Fibroblast of skin of scalp (primary cell): Measurements from ENCODE around the gene CTAG2. TPM values are rescaled to one million over a fixed set of nuclear protein-coding genes. Genes with fewer than 3 reads are reported as not detected.
"Not testable (repeated sequence)": the region's sequence is repeated elsewhere in the genome, so short reads cannot be mapped to it uniquely, and the experiment has no call there.

Experiments
- DNase-seq: peaks from one replicate; pipeline ENCODE4 v3.0.0-alpha.2; 2013
- polyA plus RNA-seq, 2 experiments: library from polyadenylated mRNA; unstranded; fragments of 120-200 nt; gene quantifications; one replicate each; pipeline ENCODE4 v1.2.1, GENCODE V29; 2013; ENCODE audit not compliant: insufficient read length in 2 of 2

Gene CTAG2
- polyA plus RNA-seq (2013, experiment 1 of 2; ENCODE audit: insufficient read length) = not detected
- not detected for polyA plus RNA-seq (2013, experiment 2 of 2; ENCODE audit: insufficient read length)

DNA sequence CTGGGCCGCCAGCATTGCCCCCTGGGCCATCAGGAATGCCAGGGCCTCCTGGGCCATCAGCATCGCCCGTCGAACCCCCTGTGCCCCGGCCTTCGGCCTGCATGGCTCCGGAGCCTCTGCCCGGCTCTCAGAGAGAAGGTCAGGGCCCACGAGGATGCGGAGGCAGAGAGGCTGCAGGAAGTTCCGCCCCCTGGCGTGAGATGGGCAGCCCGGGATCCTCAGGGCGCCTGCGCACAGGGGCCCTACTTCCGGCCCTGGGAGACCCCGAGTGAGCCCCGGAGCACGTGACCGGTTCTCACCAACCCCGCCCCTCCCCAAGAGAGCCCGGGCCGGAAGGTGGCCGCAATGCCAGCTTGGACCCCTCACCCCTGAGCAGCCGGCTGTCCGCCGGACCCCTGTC, at the start of gene CTAG2:
CTAG2 (minus strand) TSS at position 167 of the 400 bp plus-strand sequence; CDS start at position 103, 64 bp downstream.
- not testable (repeated sequence) for DNase-seq

- DNase-seq = no peak
These were observed 45.4 kb upstream of the CTAG2 start for GRCh38 chrX:154698630-154699248.

GRCh38 chrX:154696676-154697045, 43.3 kb upstream of the CTAG2 start:
- DNase-seq = peak; percentile 2

- DNase-seq = peak; percentile 76
These were observed 42.7 kb upstream of the CTAG2 start for GRCh38 chrX:154695911-154696675.

DNA sequence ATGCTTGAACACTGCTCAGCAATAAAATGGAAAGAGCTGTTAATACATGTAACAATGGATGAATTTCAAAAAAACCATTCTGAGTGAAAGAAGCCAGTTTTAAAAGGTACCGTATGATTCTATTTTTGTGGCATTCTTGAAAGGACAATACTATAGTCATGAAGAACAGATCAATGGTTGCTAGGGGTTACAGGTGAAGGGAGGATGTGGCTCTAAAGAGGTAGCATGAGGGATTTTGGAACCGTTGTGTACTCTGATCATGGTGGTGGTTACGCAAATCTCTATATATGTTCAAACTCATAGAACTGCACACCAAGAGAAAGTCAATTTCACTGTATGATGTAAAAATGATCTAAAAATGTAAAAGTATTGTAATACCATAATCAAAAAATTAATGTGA, 40.0 kb upstream of the CTAG2 start:
- DNase-seq = no peak

DNA sequence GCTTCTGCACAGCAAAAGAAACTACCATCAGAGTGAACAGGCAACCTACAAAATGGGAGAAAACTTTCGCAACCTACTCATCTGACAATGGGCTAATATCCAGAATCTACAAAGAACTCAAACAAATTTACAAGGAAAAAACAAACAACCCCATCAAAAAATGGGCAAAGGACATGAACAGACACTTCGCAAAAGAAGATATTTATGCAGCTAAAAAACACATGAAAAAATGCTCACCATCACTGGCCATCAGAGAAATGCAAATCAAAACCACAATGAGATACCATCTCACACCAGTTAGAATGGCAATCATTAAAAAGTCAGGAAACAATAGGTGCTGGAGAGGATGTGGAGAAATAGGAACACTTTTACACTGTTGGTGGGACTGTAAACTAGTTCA, 37.1 kb upstream of the CTAG2 start:
- not testable (repeated sequence) for DNase-seq

GRCh38 chrX:154672084-154672483, 18.7 kb upstream of the CTAG2 start:
- not testable (repeated sequence) for DNase-seq

GRCh38 chrX:154670848-154671247, 17.5 kb upstream of the CTAG2 start:
- DNase-seq = not testable (repeated sequence)

DNA sequence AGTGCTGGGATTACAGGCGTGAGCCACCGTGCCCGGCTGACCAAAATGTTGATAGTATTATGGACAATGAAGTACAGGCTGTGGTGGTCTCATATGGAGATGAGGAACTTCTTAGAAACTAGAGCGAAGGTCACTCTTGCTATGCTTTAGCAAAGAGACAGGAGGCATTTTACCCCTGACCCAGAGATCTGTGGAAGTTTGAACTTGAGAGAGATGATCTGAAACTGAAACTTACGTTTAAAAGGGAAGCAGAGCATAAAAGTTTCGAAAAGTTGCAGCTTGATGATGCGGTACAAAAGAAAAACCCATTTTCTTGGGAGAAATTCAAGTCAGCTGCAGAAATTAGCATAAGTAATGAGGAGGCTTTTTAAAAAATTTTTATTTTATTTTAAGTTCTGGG, 8.5 kb upstream of the CTAG2 start:
- no peak for DNase-seq

- no peak for DNase-seq
These were observed 7.8 kb upstream of the CTAG2 start for GRCh38 chrX:154661170-154661569.

DNA sequence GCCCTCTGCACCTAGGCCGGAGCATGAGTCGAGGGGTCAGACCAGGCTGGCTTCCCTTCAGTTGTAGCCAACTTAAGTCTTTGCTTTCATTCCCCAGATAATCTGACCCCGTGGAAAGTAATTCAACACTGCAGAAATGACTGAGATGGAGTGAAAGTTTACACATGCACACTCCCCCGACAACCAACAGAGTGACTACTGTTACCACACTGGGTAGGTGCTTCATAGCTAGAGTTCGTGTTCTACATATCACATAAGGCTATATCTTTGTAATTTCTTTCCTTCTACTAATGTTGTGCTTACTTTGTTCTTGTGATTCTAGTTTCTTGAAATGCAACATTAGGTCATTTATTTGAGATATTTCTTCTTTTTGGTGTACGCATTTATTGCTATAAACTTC, 7.2 kb upstream of the CTAG2 start:
- no peak for DNase-seq

GRCh38 chrX:154658957-154659356, 5.6 kb upstream of the CTAG2 start:
- DNase-seq = no peak

DNA sequence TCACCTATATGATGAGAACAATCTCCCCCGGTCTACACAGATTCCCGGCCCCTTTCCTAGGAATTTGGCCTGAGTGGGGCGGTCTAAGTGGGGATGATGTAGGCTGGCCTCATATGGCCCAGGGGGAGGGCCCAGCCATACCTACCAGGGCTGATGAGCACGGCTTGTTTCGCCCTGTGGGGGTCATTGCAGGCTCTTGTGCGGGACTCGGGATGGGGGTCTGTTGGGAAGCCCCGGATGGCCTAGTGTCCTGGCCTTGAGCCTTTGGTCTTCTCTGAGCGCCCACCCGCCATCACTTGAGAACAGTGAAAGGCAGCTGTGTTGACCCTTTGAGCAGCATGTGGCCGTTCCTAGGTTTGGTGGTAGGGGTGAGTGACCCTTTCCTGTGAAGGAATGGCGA, 4.8 kb upstream of the CTAG2 start:
- no peak for DNase-seq

GRCh38 chrX:154657226-154657805, 3.9 kb upstream of the CTAG2 start:
- no peak for DNase-seq

GRCh38 chrX:154655786-154656185, 2.4 kb upstream of the CTAG2 start:
- DNase-seq = no peak

DNA sequence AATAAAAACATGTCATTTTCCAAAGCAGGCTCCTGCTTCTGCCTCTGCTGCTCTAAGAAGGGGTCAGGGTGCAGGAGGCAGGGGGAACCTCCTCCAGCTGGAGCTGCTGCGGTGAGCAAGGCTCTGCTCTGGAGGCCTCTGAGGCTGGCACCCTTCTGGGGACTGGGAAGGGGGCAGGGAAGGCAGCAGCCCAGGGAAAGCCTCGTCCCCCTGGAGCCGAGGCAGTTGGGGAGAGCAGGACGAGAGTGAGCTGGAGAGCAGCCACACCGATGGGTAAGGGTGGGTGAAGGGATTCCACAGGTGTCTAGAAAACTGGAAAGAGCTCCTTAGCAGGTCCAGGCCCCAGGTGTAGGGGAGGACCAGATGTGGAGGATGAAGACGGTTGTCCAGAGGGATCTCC, 2.0 kb upstream of the CTAG2 start:
- DNase-seq = no peak

DNA sequence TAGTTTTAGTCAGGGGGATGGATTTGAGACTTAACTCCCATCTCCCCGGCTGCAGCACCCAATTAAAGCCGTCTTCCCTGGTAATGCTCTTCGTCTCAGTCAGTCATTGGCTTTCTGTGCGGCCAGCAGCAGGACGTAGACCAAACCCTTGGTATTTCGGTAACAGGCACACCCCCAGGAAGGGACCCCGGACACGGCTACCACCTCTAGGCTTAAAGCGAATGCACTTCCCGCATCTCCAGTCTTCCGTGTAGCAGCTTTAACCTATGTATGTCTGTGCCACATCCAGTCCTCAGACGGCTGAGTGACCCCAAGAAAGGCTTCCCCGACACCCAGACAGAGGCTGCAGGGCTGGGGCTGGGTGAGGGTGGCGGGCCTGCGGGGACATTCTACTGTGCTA, 1.5 kb upstream of the CTAG2 start:
- no peak for DNase-seq

DNA sequence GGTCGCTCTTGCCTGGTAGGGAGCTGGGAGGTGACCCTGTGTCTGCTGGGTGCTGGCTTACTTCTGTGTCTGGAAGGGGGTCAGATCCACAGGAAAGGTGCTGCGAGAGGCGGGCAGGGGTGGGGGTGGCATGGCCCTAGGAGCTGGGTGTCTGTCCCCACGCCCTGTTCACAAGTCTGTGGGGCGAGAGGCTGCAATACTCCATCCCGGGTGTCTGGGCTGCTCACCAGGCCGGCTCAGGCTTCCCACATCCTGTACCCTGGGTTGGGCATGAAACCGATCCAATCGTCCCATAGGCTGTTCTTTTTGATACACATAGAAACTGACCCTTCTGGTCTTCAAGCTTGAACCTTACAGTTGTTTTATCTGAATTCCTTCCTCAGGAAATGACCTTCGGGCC, 993 bp upstream of the CTAG2 start:
- DNase-seq = no peak

DNA sequence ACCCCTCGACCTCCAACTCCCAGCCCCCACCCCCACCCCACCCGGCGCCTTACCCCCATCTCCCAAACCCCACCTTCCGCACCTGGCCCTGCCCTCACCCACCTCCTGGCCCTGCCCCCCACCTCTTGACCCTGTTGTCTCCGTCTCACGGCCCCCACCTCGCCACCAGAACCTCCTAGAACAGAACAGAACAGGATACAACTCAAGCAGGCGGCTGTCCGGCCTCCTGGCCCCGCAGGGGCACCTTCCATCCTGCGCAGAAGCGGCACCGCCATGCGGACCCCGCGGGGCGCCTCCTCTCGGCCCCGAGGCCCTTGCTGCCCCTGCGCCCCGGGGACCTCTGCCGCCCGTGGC, 354 bp downstream of the CTAG2 start:
- no peak for DNase-seq

- DNase-seq = no peak
These were observed 900 bp downstream of the CTAG2 start for GRCh38 chrX:154652311-154653047.

DNA sequence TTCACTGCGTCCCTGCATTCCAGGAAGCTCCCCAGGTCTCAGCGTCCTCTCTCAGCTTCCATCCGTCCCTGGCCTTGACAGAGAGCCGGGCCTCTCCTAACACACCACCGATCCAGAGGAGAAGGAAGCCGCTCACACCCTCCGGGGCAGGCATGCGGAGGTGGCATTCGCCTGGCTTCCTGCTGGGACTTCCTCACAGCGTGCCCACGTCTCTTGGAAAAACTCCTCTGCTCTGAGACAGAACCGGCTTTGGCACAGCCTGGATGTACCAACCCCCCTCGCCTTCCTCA, 3.2 kb downstream of the CTAG2 start:
- DNase-seq = no peak

DNA sequence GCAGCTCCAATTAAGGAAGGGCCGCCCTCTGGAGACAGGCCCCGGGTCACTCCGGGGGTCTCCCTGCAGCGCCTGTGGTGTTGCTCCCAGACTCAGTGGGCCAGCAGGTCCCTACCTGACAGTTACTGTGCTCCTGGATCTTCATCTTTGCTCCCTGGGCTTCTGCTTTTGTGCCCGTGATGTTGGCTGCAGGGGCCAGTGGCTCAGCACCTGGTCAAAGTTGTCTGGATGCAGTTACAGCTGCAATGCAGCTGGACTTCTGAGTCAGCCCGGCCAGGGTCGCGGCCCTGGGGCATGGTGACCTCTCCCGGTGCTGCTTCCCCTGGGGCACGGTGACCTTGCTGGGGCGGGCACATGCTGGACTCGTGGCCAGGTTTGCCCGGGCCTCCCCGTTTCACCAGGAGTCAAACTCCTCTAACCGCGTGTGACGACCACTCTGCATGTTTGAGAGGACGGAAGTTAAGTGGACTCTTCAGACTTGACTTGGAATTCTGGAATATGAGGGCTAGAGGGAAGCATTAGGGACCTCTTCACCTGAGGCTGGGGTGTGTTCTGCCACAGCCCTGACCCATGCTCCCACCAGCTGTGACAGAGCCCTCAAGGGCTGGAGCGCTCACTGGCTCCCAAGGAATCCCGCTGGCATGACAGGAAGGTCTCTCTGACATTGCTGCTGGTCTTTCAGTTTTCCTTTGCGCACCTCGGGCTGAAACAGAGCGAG, 3.7 kb downstream of the CTAG2 start:
- no peak for DNase-seq

DNA sequence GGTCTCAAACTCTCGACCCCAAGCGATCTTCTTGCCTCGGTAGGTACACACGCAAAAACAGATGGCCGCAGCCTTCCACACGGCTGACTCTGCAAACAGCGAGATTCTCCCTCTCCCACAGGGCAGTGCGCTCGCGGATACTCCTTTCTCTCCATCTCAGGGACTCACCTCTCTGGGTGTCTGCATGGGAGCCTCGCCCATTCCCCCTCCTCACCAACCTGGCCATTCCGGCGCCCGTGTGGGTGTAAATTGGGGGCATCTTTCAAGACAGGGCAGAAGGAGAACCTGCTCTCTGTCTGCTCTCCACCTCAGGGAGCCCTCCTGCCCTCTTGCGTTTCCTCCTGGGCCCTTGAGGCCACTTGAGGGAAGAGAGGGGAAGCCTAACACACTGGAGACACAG, 4.4 kb downstream of the CTAG2 start:
- no peak for DNase-seq
